Right cardiac atrium (tissue), 5 donors: ENCODE data around the gene PER2. TPM values are rescaled to one million over a fixed set of nuclear protein-coding genes. Genes with fewer than 3 reads are reported as not detected.
A peak's percentile ranks its signal among the peaks of the same experiment; 100 is the strongest.

Source experiments
- ATAC-seq, 2 donors: fragments of 200-7000 bp; cut with Tn5 transposase; one replicate each; pipeline versions ENCODE4 v1.8.0 to v1.9.1; 2020; ENCODE audit warnings: moderate library complexity in 2 of 2, mild to moderate bottlenecking in 1 of 2
- DNase-seq, 3 donors: peaks; one replicate each; pipeline ENCODE4 v3.0.0-alpha.2; 2020
- H3K27ac ChIP-seq: one replicate; pipeline ENCODE4 v1.5.1; 2013; ENCODE audit warnings: mild to moderate bottlenecking, low read length, control low read depth, moderate library complexity
- H3K27me3 ChIP-seq: one replicate; pipeline ENCODE4 v1.6.1; 2013; ENCODE audit not compliant: control insufficient read depth, insufficient read depth
- H3K4me1 ChIP-seq: one replicate; pipeline ENCODE4 v1.6.1; 2013; ENCODE audit warnings: low read length; ENCODE audit not compliant: control insufficient read depth, insufficient read depth
- H3K4me3 ChIP-seq: one replicate; pipeline ENCODE4 v1.5.1; 2013; ENCODE audit warnings: low read length, control low read depth
- H3K9me3 ChIP-seq: one replicate; pipeline ENCODE4 v1.6.1; 2013; ENCODE audit warnings: low read length; ENCODE audit not compliant: control insufficient read depth
- WGBS: extraction: QIAGEN DNeasy Blood & Tissue Kit; methylation state at CpG from one replicate; pipeline ENCODE4 v1.1.7; 2013; 5-methylcytosine and 5-hydroxymethylcytosine counted together
- intact Hi-C, 4 donors: fragments of 100-400 bp; cut with DNase I; formaldehyde crosslinking; loops; one replicate each; pipeline versions ENCODE4 v1.11.0 to v1.14.0; 2022 to 2023
- polyA plus RNA-seq: library from polyadenylated mRNA; stranded (reverse); fragments of 200-250 nt; gene quantifications from one replicate; pipeline ENCODE4 v1.2.3, GENCODE V29; 2013
- total RNA-seq, 4 donors: library from RNA; stranded (reverse); fragmentation: NEBNext Ultra II Directional; extraction: Animal tissue kit (Norgen Biotek cat#: 25700); gene quantifications; one replicate each; pipeline ENCODE4 v1.2.1, GENCODE V29; 2021
- donor health status: healthy with polysubstance abuse.
- donor health status: DM: no; HTN: yes; CAD: no.
- donor health status: DM: no; HTN: no; CAD: no.
- donor health status: DM: no; HTN: yes; CAD: no; lungs with severe emphysema.
- donor health status: DM: yes; HTN: yes; CAD: no.

The PER2 gene
- total and polyA plus RNA-seq, 5 donors = 3.8 to 7.2 (median 6.1) TPM

DNA sequence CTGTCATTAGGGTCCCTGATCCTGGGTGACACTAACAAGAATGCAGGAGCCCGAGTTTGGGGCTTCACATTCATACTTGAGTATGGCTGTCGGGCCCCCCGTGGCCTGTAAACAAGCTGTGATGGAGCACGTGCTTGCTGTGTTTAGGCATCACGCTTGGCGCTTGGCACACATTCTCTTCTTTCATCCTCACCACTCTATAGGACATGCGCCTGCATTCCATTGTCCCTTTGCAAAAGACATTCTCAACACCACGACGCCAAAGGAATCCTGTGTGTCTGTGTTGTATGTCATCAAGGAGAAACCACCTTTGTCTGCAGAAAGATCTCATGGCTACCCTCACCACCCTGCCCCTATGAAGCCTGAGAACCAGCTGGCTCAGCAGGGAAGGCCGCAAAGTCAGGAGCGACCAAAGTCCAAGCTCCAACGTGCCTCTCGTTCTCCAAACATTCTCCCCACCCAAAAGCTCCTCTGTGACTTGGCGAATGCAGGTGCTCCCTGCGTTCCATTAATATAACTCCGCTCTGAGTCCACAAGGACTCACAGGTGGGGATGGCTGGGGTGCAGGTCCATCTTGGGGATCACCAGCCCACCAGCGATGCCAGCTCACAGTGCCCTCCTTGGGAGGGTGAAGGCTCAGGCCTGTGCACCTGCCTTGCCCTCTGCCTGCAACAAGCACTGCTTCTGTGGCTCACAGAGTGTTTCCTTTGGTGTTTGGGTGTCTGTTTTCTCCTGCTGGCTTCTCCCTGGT, 6.2 kb upstream of the PER2 start:
- H3K4me1 ChIP-seq = no peaks in the 10 kb centered on the region
- ATAC-seq (no peak), DNase-seq (no peak)
- intact Hi-C loops = no loop called here
- WGBS = 84% methylated on average over 17 of the region's 17 CpGs
- H3K27ac ChIP-seq = no peak overlapping the region
- no peaks in the 10 kb centered on the region for H3K27me3 ChIP-seq
- H3K9me3 ChIP-seq = no peaks in the 10 kb centered on the region
- H3K4me3 ChIP-seq = no peak overlapping the region

DNA sequence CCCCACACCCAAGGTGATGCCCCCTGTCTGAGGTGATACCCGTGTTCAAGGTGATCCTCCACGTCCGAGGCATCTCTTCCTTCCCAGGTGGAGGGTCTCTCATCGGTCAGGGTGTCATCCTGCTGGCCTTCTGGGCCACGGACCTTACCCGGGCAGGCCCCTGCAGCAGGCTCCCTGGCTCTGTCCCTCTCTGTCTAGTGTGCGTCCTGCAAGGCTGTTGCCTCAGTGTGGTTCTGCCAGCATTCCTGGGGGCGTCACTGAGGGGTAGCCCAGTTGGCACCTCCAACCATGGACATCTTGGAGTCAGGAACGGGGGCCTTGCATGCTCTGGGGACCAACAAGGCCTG, 5.6 kb upstream of the PER2 start:
- ATAC-seq = no peak
- DNase-seq = no peak
- intact Hi-C loops = no loop called here

DNA sequence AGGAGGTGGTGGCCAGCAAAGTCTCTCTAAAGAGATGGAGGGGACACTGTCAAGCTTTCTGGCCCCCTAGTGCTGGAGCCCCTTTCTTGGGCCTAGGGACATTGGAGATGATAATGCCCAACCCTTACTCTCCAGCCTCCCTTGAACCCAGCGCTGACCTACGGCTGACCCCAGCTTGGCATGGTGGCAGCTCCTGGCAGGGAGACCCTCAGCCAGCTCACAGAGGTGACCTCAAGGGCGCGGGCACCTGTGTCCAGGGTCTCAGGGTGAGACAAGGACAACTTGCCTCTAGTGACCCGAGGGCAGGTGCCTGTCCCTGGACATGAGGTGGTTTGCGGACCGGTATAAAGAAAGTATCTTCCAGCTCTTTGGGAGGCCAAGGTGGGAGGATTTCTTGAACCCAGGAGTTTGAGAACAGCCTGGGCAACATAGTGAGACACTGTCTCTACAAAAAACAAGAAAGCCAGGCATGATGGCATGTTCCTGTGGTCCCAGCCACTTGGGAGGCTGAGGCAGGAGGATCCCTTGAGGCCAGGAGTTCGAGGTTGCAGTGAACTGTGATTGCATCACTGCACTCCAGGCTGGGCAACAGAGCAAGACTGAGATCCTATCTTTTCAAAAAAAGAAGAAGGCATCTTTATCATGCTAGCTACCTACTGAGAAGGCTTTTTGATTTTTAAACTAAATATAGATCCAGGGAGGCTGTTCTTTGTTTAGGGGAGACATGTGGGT, 3.3 kb upstream of the PER2 start:
- DNase-seq (no peak), ATAC-seq (no peak)
- Histone ChIP-seq H3K27ac (no peak overlapping the region), H3K9me3 (no peaks in the 10 kb centered on the region), H3K27me3 (no peaks in the 10 kb centered on the region), H3K4me1 (peaks cover 3% of the 10 kb centered on the region), H3K4me3 (no peak overlapping the region)
- intact Hi-C loops = no loop called here
- WGBS = 93% methylated on average over 8 of the region's 8 CpGs

More for the DNA sequence above, 5.6 kb upstream of the PER2 start:
- Histone ChIP-seq H3K4me1 (no peaks in the 10 kb centered on the region), H3K27ac (no peak overlapping the region), H3K27me3 (no peaks in the 10 kb centered on the region), H3K9me3 (no peaks in the 10 kb centered on the region), H3K4me3 (no peak overlapping the region)
- 86% methylated on average over 9 of the region's 9 CpGs for WGBS

DNA sequence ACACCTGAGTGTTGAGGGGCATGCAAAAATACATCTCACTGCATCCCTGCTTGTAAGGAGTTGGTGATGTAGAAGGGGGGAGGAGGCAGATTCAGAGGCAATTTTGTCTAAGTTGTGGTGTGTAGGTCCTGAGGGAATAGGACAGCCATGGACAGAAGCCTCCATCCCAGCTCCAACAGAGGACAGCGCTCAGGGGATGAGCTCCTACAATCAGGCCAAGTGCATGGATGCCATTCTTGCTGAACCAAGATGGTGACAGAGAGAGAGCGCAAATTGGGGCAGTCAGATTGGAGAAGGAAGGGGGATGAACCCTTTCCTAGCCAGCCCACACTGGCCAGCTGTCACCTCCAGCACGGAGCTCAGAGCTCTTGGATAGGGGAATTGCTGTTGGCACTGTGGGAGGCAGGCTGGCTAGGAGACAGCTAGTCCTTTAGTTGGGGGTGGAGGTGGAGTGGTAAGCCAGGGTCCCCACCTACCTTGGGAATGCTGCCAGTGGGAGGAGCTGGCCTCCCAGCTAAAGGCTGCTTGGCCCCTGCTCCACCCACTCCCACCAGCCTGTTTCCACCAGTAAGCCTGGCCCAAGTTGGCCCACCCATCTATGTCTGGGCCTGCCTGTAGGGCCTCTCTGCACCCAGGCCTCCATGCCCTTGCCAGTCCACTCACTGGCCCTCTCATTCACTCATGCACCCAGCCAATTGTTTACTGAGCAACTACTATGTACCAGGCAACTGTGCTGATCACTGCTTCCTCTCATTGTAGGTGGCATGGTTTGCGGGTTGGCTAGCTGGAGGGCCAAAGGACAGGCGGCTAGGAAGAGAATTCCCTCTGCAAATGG, 2.5 kb upstream of the PER2 start:
- no peak overlapping the region for H3K4me3 ChIP-seq
- no peaks in the 10 kb centered on the region for H3K9me3 ChIP-seq
- no peaks in the 10 kb centered on the region for H3K27me3 ChIP-seq
- H3K4me1 ChIP-seq = peaks cover 3% of the 10 kb centered on the region
- DNase-seq (peak in 2 of 3 donors; percentile 49 to 61), ATAC-seq (no peak)
- intact Hi-C loops = no loop called here
- H3K27ac ChIP-seq = peak overlapping the region; percentile 31
- WGBS = 89% methylated on average over 5 of the region's 5 CpGs

DNA sequence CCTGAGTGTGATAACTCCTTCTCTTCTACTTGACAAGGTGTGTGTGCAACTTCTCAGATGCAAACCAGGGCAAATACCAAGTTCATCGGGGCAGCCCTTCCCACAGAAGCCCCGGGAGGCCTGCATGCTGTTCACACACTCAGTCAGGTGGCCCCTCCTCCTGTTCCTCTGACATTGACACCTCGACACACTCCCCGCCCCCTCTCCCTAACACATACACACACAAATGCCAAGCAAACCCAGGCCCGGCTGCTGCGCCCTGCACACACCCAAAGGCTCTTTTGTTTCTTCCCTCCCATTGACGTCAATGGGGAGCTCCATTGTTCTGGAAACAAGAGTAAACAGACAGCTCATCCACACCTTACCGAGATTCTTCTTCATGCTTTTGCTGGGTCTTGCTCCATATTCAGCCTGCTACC, 1.7 kb upstream of the PER2 start:
- no peak overlapping the region for H3K27ac ChIP-seq

DNA sequence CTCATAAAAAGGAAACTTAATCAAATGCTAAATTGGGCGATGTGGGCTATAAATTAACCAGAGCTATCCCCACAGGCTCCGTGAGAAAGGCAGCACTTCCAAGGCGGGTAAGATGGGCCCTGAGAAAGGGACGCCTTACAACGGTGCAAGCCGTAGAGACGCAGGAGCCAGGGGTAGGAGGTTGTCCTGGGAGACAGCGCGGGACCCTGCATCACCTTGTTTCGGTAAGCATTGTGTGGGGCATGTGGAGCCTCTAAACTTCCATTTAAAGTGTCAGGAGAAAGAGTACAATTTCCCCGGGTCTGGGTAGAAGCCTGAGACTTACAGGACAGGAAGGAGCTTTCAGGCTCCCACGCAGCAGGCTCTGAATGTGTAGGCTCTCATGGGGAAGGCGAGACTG, 1.2 kb upstream of the PER2 start:
- ATAC-seq (no peak), DNase-seq (peak in 1 of 3 donors; percentile 41)
- WGBS = 18% methylated on average over 13 of the region's 13 CpGs
- H3K4me1 ChIP-seq = peaks cover 8% of the 10 kb centered on the region
- H3K27me3 ChIP-seq = no peaks in the 10 kb centered on the region
- H3K4me3 ChIP-seq = no peak overlapping the region
- no peak overlapping the region for H3K27ac ChIP-seq
- intact Hi-C loops = no loop called here
- no peaks in the 10 kb centered on the region for H3K9me3 ChIP-seq

More for the DNA sequence above, 1.7 kb upstream of the PER2 start:
- Histone ChIP-seq H3K4me3 (no peak overlapping the region), H3K27me3 (no peaks in the 10 kb centered on the region), H3K4me1 (peaks cover 3% of the 10 kb centered on the region), H3K9me3 (no peaks in the 10 kb centered on the region)
- 43% methylated on average over 8 of the region's 8 CpGs for WGBS
- intact Hi-C loops = no loop called here
- DNase-seq (peak; percentile 65 to 75 (median 75)), ATAC-seq (peak in 1 of 2 donors; percentile 52)

DNA sequence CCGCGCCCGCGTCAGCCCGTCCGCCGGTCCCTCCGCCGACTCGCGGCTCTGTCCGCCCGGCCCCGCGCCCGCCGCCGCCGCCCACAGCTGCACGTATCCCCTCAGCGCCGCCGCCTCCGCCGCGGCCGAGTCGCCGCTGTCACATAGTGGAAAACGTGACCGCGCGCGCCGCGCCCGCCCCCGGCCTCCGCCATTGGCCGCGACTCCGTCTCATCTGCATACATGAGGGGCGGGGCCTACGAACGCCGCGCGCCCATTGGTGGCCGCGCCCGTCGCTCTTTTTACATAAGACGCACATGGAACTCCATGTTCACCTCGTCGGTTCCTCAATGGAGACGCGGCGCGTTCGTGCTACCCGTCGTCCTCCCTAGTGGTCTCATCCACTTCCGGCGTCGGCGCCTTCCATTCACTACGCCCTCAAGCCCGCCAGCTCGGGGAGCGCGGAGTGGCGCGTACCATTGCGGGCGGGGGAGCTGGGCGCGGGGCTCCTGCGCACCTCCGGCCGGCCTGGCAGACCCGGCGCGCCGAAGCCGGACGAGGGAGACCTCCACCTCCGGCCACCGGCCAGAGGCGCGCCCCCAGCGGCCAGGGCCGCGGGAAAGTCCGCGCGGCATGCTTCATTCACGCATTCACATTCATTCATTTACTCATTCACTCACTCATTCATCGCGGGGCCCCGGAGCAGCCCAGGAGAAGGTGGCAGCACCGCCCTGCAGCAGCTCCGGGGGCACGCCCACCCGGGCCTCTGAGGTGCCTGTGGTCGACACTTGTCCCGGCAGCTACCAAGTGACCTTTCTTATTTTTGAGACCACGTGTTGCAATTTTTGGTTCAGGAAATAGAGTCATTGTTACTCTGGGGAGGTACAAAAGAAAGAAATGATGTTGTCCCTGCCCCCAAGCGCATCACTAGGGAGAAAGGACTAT, 502 bp upstream of the PER2 start:
- Histone ChIP-seq H3K9me3 (no peaks in the 10 kb centered on the region), H3K27ac (peak overlapping the region; percentile 87), H3K4me1 (peaks cover 8% of the 10 kb centered on the region), H3K27me3 (no peaks in the 10 kb centered on the region), H3K4me3 (peak overlapping the region; percentile 82)
- peak; percentile 97 to 100 (median 99) for DNase-seq
- peak; percentile 87 to 90 for ATAC-seq
- intact Hi-C loops = no loop called here
- WGBS = under 1% methylated on average over 108 of the region's 108 CpGs

DNA sequence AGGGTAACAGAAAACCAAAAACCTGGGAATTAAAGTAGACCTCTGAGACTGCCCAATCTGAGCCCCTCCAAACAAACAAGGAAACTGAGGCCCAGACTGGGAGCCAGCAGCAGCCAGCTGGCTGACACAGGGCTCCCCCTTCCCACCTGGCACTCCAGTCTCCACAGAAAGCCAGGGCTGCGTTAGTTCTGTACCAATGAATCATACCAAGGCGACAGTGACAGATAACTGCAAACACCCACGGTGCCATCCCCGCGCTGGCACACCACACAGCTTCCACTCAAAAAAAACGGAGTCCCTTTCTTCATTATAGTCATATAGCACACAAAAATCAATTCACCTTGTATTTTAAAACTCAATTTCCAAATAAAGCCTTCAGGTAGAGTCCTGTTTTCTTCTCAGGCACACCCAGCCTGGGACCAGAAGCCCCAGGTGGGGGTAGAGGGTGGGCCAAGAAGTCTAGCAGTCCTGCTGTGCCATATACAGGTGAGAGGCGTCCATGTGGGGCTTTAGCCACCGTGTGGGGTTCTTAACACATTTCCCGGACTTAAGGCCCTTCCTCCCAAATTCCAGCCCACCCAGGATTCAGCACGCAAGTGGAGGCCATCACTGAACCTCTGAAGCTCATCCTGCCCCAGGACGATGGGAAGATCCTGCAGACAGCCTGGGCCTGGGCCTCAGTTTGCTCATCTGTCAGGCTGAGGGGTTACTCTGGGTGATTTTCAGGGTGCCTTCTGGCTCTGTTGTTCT, 1.2 kb downstream of the PER2 start:
- no peak for DNase-seq

DNA sequence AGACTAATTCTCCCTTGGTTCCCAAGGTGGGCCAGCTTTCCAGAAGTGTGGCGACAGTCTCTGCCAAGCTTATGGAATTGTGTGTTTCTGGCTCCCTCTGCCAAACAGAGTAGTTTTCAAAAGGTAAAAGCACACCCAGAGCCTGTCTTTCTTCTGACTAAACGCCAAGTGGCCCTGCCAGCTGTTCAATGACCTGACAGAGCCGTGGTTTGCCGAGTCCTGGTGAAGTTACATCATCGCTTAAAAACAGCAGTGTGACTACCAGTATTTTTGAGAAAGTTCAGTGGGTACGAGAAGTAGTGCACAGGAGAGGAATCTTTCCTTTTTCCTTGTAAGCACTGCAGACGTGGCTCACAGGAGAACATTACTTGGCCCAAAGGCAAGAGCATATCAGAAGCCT, 1.9 kb downstream of the PER2 start:
- intact Hi-C loops = no loop called here
- Histone ChIP-seq H3K4me1 (peaks cover 10% of the 10 kb centered on the region), H3K9me3 (no peaks in the 10 kb centered on the region), H3K27ac (peak overlapping the region; percentile 87), H3K4me3 (no peak overlapping the region), H3K27me3 (no peaks in the 10 kb centered on the region)
- DNase-seq (peak in 2 of 3 donors; percentile 59 to 79), ATAC-seq (peak in 1 of 2 donors; percentile 1)
- WGBS = 31% methylated on average over 7 of the region's 7 CpGs

More for the DNA sequence above, 1.2 kb downstream of the PER2 start:
- Histone ChIP-seq H3K4me1 (peaks cover 10% of the 10 kb centered on the region), H3K4me3 (peak overlapping the region; percentile 82), H3K27ac (peak overlapping the region; percentile 87), H3K9me3 (no peaks in the 10 kb centered on the region), H3K27me3 (no peaks in the 10 kb centered on the region)
- no peak for ATAC-seq
- intact Hi-C loops = no loop called here
- 58% methylated on average over 11 of the region's 11 CpGs for WGBS

DNA sequence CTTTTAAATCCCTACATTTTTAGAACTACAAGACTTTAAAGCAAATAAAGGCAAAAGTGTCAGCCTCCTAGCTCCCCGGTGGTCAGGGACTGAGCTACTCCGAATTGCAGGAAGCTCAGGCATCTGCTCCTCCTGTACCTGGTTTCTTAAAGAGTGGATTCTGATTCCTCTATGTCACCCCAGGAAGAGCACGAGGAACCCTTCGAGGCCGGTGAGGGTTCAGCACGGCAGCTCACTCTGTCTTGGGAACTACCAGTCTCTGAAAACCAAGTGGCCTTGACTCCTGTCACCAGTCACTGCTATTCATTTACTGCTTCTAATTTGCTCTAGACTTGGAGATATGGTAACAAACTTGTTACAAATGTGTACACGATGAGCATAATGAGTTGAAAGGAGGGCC, 2.3 kb downstream of the PER2 start:
- H3K4me1 ChIP-seq = peaks cover 10% of the 10 kb centered on the region
- H3K27ac ChIP-seq = peak overlapping the region; percentile 87
- 45% methylated on average over 7 of the region's 7 CpGs for WGBS
- no peak for ATAC-seq
- DNase-seq = no peak
- intact Hi-C loops = no loop called here
- H3K9me3 ChIP-seq = no peaks in the 10 kb centered on the region
- H3K4me3 ChIP-seq = no peak overlapping the region
- no peaks in the 10 kb centered on the region for H3K27me3 ChIP-seq
